WTC11 (cell line): Measurements from ENCODE around the gene ZSCAN25. TPM values are rescaled to one million over a fixed set of nuclear protein-coding genes. Genes with fewer than 3 reads are reported as not detected.
"Not testable (repeated sequence)": the region's sequence is repeated elsewhere in the genome, so short reads cannot be mapped to it uniquely, and the experiment has no call there.

Experiments used
- ATAC-seq: fragments of 200-7000 bp; cut with Tn5 transposase; 2 replicates; pipeline ENCODE4 v1.10.0; 2021; ENCODE audit warnings: mild to moderate bottlenecking, moderate library complexity
- CTCF ChIA-PET: fragments of 300-600 bp; sonication (Branson Sonifier 250); formaldehyde crosslinking; loops from one replicate; lab custom pipeline; 2021; ENCODE audit warnings: antibody characterized with exemption; lab: Charles Lee
- POLR2A ChIA-PET: fragments of 350-600 bp; sonication (Branson Sonifier 250); formaldehyde crosslinking; loops from one replicate; lab custom pipeline; 2021; ENCODE audit warnings: antibody characterized with exemption; lab: Charles Lee
- DNase-seq: peaks from one replicate; pipeline ENCODE4 v3.0.0; 2021; ENCODE audit warnings: low spot score
- H3K27ac Mint-ChIP-seq: 2 replicates; pipeline ENCODE4 v1.8.0; 2021; ENCODE audit warnings: mixed read lengths
- H3K27me3 Mint-ChIP-seq: 2 replicates; pipeline ENCODE4 v1.8.0; 2021; ENCODE audit warnings: low read depth, mild to moderate bottlenecking, moderate library complexity, mixed read lengths
- H3K36me3 Mint-ChIP-seq: 2 replicates; pipeline ENCODE4 v1.8.0; 2021; ENCODE audit warnings: mixed read lengths
- H3K4me1 Mint-ChIP-seq: 2 replicates; pipeline ENCODE4 v1.8.0; 2022; ENCODE audit warnings: mixed read lengths
- H3K4me3 Mint-ChIP-seq: 2 replicates; pipeline ENCODE4 v1.8.0; 2021; ENCODE audit warnings: mild to moderate bottlenecking, moderate library complexity, mixed read lengths
- H3K9me3 Mint-ChIP-seq: 2 replicates; pipeline ENCODE4 v1.8.0; 2021; ENCODE audit warnings: mixed read lengths
- ATF1 ChIP-seq: sonication (generic); formaldehyde crosslinking; IDR thresholded peaks from 2 replicates; pipeline ENCODE4 v1.8.1; 2023; ENCODE audit warnings: mild to moderate bottlenecking, moderate library complexity, missing genetic modification reagents
- CDX4 ChIP-seq: fragments of 250-450 bp; sonication (Bioruptor Pico); IDR thresholded peaks from 2 replicates; pipeline ENCODE4 v1.9.0; 2021; ENCODE audit warnings: moderate library complexity, mild to moderate bottlenecking, inconsistent platforms, borderline replicate concordance
- CTCF ChIP-seq: fragments of 200-600 bp; IDR thresholded peaks from 2 replicates; pipeline ENCODE4 v1.8.0; 2022; ENCODE audit warnings: antibody characterized with exemption
- E2F4 ChIP-seq: sonication (generic); formaldehyde crosslinking; IDR thresholded peaks from 2 replicates; pipeline ENCODE4 v1.8.1; 2022; ENCODE audit warnings: low read depth, mild to moderate bottlenecking, moderate library complexity, missing genetic modification reagents, borderline replicate concordance
- ETV6 ChIP-seq: sonication (generic); formaldehyde crosslinking; IDR thresholded peaks from 2 replicates; pipeline ENCODE4 v1.8.1; 2022; ENCODE audit warnings: mild to moderate bottlenecking, missing genetic modification reagents
- IRF1 ChIP-seq: sonication (generic); formaldehyde crosslinking; IDR thresholded peaks from 2 replicates; pipeline ENCODE4 v1.8.0; 2023; ENCODE audit warnings: missing genetic modification reagents
- NFYB ChIP-seq: sonication (generic); formaldehyde crosslinking; conservative IDR thresholded peaks from 2 replicates; pipeline ENCODE4 v1.8.0; 2022; ENCODE audit warnings: low read depth, missing genetic modification reagents
- NR1H2 ChIP-seq: sonication (generic); formaldehyde crosslinking; IDR thresholded peaks from 2 replicates; pipeline ENCODE4 v1.9.0; 2021; ENCODE audit warnings: mild to moderate bottlenecking, moderate library complexity, missing genetic modification reagents
- NR2C2 ChIP-seq: sonication (generic); formaldehyde crosslinking; IDR thresholded peaks from 2 replicates; pipeline ENCODE4 v1.8.0; 2022; ENCODE audit warnings: mild to moderate bottlenecking, missing genetic modification reagents
- PREB ChIP-seq: sonication (generic); formaldehyde crosslinking; IDR thresholded peaks from 2 replicates; pipeline ENCODE4 v1.8.1; 2022; ENCODE audit warnings: mild to moderate bottlenecking, missing genetic modification reagents, moderate library complexity, borderline replicate concordance
- PRRX2 ChIP-seq: fragments of 250-450 bp; sonication (Bioruptor Pico); IDR thresholded peaks from 2 replicates; pipeline ENCODE4 v1.8.0; 2021; ENCODE audit warnings: mild to moderate bottlenecking
- ZNF281 ChIP-seq: sonication (generic); formaldehyde crosslinking; IDR thresholded peaks from 2 replicates; pipeline ENCODE4 v1.8.0; 2023; ENCODE audit warnings: mild to moderate bottlenecking, missing genetic modification reagents
- ZNF423 ChIP-seq: fragments of 250-450 bp; sonication (Bioruptor Pico); IDR thresholded peaks from 2 replicates; pipeline ENCODE4 v2.1.2; 2022; ENCODE audit warnings: mild to moderate bottlenecking, moderate library complexity
- ZNF425 ChIP-seq: fragments of 250-450 bp; sonication (Bioruptor Pico); conservative IDR thresholded peaks from 2 replicates; pipeline ENCODE4 v1.9.0; 2021; ENCODE audit warnings: mild to moderate bottlenecking
- total RNA-seq: library from RNA; stranded (reverse); gene quantifications from 3 replicates; pipeline ENCODE4 v1.2.3, GENCODE V29; 2021

ZSCAN25 gene
- total RNA-seq, 1 experiment from 2014 or later = 20.1 TPM

- H3K27ac Mint-ChIP-seq = no peak overlapping the region; the same call in 1 of the 2 replicates
- H3K4me1 Mint-ChIP-seq = peaks cover 32% of the 10 kb centered on the region
- POLR2A ChIA-PET = interaction anchor here (1.3 kb wide), 1 partner anchor 13 kb away, joined by 5 read pairs; the partner anchor contains the start of gene ZSCAN25
- CTCF ChIA-PET = interaction anchor here (1.2 to 1.4 kb wide), 2 partner anchors 63 to 364 kb away, joined by 3 read pairs; no protein-coding TSS in a partner anchor
- no peaks in the 10 kb centered on the region for H3K27me3 Mint-ChIP-seq
- ATAC-seq = no peak
- no peak overlapping the region for H3K4me3 Mint-ChIP-seq
- peaks cover 63% of the 10 kb centered on the region for H3K36me3 Mint-ChIP-seq
- no peak for DNase-seq
- H3K9me3 Mint-ChIP-seq = no peaks in the 10 kb centered on the region
- no peak for TF ChIP-seq ATF1 (CRISPR knock-in tag)
- no peak for TF ChIP-seq NFYB (CRISPR knock-in tag)
- TF ChIP-seq IRF1 (CRISPR knock-in tag) = no peak
- no peak for TF ChIP-seq ZNF281 (CRISPR knock-in tag)
- no peak for TF ChIP-seq CDX4 (CRISPR knock-in tag)
These were observed 12.9 kb downstream of the ZSCAN25 start for GRCh38 chr7:99629643-99630042.

GRCh38 chr7:99631295-99632109, 14.8 kb downstream of the ZSCAN25 start:
- CTCF ChIA-PET = interaction anchor here (0.6 to 1.4 kb wide), 9 partner anchors 15 to 363 kb away, joined by 3 to 12 read pairs (median 4); partner anchors contain the start of gene ZSCAN25
- peaks cover 32% of the 10 kb centered on the region for H3K4me1 Mint-ChIP-seq
- TF ChIP-seq ZNF425 (no peak), PRRX2 (CRISPR knock-in tag) (no peak), IRF1 (CRISPR knock-in tag) (no peak), NR2C2 (CRISPR knock-in tag) (no peak)
- POLR2A ChIA-PET = interaction anchor here (0.6 to 1.0 kb wide), 3 partner anchors 313 to 470 kb away, joined by 3 to 4 read pairs (median 3); partner anchors contain the start of genes AP4M1 and MCM7
- no peaks in the 10 kb centered on the region for H3K27me3 Mint-ChIP-seq
- peak overlapping the region; percentile 60; the same call in 1 of the 2 replicates for H3K27ac Mint-ChIP-seq
- H3K9me3 Mint-ChIP-seq = no peaks in the 10 kb centered on the region
- H3K4me3 Mint-ChIP-seq = no peak overlapping the region
- ATAC-seq (peak; percentile 63), DNase-seq (peak; percentile 42)
- peaks cover 49% of the 10 kb centered on the region for H3K36me3 Mint-ChIP-seq

- ATAC-seq, CTCF ChIA-PET, H3K27me3 Mint-ChIP-seq, H3K9me3 Mint-ChIP-seq, H3K36me3 Mint-ChIP-seq, H3K27ac Mint-ChIP-seq, DNase-seq, POLR2A ChIA-PET, H3K4me3 Mint-ChIP-seq: not testable (repeated sequence)
- peaks cover 24% of the 10 kb centered on the region for H3K4me1 Mint-ChIP-seq
These were observed 20.7 kb downstream of the ZSCAN25 start for GRCh38 chr7:99637414-99637813.

GRCh38 chr7:99638731-99639130, 22.0 kb downstream of the ZSCAN25 start:
- POLR2A ChIA-PET = no interaction called here
- DNase-seq (no peak), ATAC-seq (peak; percentile 36)
- peak overlapping the region; percentile 54 for H3K27ac Mint-ChIP-seq
- H3K4me1 Mint-ChIP-seq = peaks cover 24% of the 10 kb centered on the region
- no peak overlapping the region for H3K4me3 Mint-ChIP-seq
- H3K27me3 Mint-ChIP-seq = no peaks in the 10 kb centered on the region
- no peaks in the 10 kb centered on the region for H3K9me3 Mint-ChIP-seq
- no peaks in the 10 kb centered on the region for H3K36me3 Mint-ChIP-seq
- CTCF ChIA-PET = no interaction called here
- no peak for TF ChIP-seq NR1H2 (CRISPR knock-in tag)
- no peak for TF ChIP-seq PREB (CRISPR knock-in tag)
- TF ChIP-seq E2F4 (CRISPR knock-in tag) = no peak
- no peak for TF ChIP-seq ETV6 (CRISPR knock-in tag)
- TF ChIP-seq ZNF423 (CRISPR knock-in tag) = no peak
- TF ChIP-seq CTCF = no peak
